Germinal center (tissue), 1 donor: ENCODE data around the gene IKZF1.
"Not testable (repeated sequence)": the region's sequence is repeated elsewhere in the genome, so short reads cannot be mapped to it uniquely, and the experiment has no call there.

ENCODE experiments used
- DNase-seq: peaks from one replicate; pipeline ENCODE4 v3.0.0; 2012; ENCODE audit warnings: mixed read lengths, low spot score

IKZF1 gene

GRCh38 chr7:50334341-50334994 is 30.0 kb downstream of the IKZF1 start:
- no peak for DNase-seq

GRCh38 chr7:50335230-50335794 is 30.8 kb downstream of the IKZF1 start:
- no peak for DNase-seq

DNA sequence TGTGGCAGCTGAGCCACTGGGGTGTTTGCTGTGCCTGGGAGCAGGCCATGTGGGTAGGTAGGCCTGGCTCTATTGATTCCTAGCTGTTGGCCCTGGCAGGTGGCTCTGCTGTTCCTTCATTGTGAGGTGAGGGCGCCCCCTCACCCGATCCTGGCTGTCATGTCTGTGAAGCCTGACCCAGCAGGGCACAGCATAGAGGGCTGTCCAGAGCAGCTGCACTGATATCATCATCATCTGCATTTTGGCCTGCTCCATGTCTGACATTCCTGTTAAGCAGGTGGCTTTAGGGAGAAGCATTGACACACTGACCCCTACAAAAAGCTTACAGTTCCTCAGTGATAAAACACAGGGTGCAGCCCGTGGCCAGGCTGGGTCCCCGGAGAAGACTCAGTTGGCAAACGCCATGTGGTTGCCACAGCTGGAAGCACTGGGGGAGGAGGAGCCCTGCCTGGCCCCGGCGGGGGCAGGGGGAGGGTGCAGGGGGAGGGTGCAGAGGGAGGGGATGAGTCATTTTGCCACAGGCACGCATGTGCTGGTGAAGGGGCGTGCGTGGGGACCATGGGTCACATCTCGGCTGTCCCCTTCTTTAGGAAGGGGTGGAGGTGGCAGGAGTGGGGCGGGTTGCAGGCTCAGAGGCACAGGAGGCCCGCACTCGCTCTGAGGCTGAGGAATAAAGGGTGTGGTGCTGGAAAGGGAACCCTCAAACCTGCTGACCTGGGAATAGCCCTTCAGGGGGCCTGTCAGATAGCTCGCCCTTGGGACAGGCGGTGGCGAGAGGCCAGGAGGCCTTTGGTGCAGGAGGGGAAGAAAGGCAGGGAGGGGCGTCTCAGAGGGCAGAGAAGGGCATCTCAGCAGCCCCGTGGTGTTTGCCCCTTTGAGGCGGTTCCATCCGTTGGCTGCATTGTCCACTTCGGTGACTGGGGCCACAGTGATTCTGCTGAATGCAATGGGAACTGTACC is 31.6 kb downstream of the IKZF1 start:
- DNase-seq: no peak

DNA sequence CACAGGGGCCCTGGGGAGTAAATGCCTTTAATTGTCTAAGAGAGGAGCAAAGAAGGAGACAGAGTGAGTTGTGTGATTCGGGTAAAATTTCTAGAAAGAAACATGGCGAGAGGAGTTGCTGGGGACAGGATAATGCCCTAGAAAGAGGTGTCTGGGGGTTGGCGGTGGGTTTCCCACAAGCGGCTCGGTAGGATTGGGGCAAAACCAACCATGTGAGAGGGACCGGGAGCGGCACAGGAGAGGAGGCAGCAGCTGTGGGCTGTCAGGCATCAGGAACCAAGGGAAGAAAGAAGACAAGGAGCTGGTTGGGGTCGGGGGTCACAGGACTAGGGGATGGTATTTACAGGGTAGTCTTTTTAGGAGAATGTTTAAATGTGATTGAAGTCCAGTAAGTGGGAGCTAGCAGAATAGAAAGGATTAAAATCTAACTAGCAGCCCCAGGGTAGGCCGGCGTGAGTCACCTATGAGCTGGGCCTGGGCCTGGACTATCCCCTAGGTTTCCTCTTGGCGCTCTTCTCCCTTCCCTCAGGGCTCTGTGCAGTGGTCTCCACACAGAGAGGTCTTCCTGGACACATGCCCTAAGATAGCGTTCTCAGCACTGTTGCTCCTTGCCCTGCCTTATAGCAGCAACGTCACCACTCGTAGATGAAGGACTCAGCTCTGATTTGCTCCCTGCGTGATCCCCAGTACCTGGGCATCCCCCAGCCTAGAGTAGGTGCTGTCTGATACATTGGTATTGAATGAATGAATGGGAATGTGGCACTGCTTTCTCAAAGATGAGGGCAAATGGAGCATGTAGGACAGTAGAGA is 32.6 kb downstream of the IKZF1 start:
- DNase-seq: no peak

GRCh38 chr7:50339472-50339871 is 35.0 kb downstream of the IKZF1 start:
- DNase-seq: not testable (repeated sequence)

DNA sequence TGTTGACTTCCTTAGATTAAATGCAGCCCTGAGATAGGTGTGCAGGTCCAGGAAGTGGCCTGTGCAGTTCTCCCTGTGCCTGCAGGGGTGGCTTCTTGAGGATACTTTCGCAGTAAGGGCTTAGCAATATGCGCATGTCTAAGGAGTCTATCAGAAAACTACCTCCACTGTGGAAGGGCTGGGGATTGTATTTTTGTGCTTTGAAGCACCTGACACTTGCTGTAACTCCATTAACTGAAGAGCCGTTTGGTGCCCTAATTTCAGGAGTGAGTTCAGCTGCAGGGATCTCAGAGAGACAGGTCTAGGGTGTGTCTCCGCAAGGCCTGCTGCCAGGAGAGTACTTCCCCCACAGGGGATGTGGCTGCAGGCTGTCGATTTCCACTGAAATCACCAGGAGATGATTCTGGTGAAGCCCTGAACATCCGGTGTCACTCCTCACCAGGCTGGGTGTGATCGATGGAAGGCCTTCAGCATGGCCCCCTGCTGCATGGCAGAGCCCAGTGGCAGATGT is 35.5 kb downstream of the IKZF1 start:
- DNase-seq: no peak

DNA sequence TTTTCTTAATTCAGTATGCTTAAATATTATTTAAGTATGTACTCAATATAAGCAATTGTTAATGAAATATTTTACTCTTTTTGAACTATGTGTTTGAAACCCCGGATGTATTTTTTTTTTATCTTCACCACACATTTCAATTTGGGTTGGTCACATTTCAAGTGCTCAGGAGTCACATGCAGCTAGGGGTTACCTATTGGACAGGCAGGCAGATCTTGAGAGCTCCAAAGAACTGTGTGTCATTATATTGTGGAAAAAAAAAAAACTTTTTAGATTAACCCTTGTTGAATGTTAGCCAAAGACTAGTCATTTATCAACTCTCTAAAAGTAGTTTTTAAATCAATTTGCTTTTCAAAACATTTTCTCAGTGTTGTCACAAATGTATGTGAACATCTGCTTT is 37.2 kb downstream of the IKZF1 start:
- DNase-seq: no peak

DNA sequence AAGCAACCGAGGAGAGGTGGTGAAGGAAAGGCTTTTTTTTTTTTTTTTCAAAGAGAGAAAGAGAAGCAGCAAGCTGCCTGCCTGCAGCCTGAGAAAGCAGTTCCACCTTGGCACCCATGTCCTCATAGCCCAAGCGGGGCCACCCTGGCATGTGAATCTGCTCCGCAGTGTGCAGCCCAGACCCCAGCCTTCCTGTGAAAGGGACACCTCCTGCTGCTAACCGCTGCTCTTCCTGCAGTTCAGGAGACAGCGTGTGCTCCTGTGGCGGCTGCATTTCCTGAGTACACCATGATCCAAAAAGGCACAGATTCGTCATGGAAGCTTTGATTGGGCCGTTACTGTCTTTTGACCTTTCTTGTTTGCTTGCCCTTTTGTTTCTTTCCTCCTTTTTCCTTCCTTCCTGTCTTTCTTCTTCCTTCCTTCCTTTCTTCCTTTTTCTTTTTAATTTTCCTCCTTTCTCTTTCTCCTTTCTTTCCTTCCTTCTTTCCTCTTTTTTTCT is 38.1 kb downstream of the IKZF1 start:
- DNase-seq: no peak

DNA sequence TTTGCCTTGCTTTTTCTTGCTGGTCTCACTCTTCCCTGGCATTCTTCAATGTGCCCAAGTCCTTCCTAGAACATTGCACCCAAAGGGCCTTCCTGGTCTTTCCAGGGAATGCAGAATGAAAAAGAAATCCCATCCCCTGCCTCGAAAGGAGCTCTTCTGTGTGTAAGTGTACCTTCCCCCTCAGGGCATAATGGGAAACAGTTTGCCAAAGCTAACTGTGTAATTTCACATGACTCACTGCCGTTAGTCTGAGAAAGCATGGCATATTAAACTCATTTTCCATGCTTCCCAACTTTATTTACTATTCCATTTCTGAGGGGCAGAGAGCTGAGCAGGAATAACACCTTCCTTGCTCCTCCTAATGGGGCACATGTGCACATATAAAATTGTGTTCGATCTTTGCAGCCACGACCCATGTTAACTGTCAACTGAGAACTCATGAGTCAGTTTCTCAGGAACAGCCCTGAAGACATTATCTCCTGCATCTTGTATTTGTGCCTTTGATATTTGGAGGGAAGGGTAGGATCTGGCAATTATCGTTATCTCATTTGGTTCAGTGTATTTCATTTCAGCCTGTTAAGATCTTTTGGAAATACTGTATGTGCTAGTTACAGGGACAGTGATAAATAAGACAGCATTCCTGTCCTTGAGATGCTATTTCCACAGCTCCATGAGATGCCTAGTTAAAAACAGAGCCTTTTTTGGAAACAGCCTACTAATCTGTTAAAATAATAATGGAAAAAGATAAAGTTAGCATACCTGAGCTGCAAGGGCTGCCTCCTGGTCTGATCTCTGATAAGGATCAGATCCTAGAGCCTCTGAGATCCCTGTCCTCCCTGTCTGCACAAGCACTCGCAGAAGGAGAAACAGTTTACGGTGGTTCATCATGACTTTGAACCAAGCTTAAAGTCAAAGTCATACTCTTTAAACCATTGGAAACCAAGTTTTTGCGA is 42.3 kb downstream of the IKZF1 start:
- no peak for DNase-seq

DNA sequence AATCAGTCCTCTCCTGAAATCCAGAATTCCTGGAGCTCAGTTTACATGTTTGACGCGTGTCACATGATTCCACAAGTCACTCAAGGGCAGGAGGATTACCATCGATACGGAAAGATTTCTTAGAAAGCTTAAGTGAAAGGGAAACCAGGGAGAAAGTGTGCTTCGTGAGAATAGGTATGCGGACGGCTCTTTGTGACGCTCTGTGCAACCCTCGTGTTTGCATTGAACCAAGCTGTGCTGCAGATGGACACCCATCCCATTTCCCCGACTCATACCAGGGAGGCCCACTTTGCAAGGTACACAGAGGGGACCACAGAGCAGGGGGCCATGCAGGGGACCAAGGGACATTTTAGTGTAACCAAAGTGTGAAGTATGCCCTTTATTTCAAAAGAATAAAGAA is 43.2 kb downstream of the IKZF1 start:
- no peak for DNase-seq

- no peak for DNase-seq
These were observed 44.1 kb downstream of the IKZF1 start for GRCh38 chr7:50348469-50349162.

DNA sequence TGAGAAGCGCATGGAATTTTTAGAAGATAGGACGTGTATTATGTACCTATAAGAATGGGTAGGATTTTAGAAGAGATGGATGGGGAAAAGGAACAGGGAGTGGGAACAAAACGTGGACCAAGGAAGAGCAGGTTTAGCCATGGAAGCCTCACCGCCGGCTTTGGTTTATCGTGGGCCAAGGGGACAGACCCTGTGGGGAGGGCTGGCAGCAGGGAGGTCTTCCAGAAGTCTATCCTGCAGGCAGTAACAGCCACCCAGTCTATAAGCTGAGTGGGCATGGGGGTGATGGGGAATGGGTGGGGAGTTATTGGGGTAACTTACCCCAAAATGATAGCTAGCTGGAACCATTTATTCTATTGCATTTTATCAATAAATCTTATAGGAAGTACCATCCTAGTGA is 44.9 kb downstream of the IKZF1 start:
- DNase-seq: no peak

GRCh38 chr7:50349963-50350944 is 45.7 kb downstream of the IKZF1 start:
- DNase-seq: no peak

DNA sequence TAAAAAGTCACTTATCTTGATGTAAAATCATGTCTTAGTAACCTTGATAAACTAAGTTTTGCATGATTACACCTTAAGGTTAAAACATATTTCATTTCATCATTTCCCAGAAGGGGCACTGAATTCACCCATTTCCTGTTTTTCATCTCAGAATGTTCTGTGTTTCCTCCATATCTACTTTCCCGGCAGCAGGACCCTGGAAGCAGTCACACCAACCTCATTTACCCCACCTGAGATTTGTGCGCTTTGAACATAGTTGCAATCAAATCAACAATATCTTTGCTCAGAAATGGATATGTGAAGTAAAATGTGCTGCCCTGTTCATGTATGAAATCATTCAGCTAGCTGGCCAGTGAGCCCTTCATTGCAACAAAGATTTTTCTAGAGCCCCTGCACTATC is 46.8 kb downstream of the IKZF1 start:
- no peak for DNase-seq

DNA sequence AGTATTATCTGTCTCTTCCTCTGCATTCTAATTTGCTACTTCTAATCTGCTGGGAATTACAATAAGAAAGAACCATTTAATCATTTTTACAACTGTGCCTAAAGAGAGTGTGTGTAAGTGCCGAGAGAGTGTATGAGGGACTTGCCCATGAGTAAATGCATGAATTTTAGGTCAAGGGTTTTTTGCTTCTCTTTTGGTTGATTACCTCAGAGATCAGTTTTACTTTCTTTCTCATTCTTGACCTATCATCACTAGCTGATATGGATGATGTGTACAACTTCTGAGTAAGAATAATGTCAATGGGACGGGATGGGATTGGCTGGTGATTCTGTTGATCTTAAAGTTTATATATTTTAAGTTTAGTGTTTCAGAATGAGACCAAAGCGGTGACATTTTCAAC is 47.8 kb downstream of the IKZF1 start:
- no peak for DNase-seq

GRCh38 chr7:50352751-50353150 is 48.2 kb downstream of the IKZF1 start:
- DNase-seq: no peak

DNA sequence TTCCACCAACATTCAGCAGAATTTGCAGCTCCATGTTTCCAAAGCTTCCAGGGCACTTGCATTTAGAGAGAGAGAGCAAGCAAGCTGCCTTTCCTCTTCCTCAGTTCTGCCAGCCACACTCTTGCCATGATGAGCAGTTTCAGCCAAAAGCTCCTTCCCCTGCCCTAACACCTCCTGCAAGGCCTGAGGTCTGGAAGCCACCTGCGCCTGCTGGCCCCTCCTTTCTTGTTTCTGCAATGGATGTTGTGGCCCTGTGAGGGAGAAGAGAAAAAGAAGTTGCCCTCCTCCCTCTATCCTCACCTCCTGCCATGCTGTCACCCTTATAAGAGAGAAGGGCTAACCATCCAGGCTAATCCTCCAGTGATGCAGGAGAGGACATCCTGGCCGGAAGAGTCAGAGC is 48.7 kb downstream of the IKZF1 start:
- no peak for DNase-seq

- no peak for DNase-seq
These were observed 49.5 kb downstream of the IKZF1 start for GRCh38 chr7:50353894-50354595.
